Prostate gland (tissue), 2 donors: Measurements from ENCODE around the gene SH3BP4. TPM values are rescaled to one million over a fixed set of nuclear protein-coding genes. Genes with fewer than 3 reads are reported as not detected.
A peak's percentile ranks its signal among the peaks of the same experiment; 100 is the strongest.

Experiments used
- DNase-seq: peaks from one replicate; pipeline ENCODE4 v3.0.0-alpha.2; 2019; ENCODE audit warnings: low spot score
- H3K27ac ChIP-seq, 2 donors: fragments of 200-600 bp; sonication (generic); 2 replicates each; pipeline ENCODE4 v1.5.1; 2017 to 2019
- H3K27me3 ChIP-seq: fragments of 200-600 bp; sonication (generic); replicated peaks from 2 replicates; pipeline ENCODE4 v1.5.1; 2019; ENCODE audit not compliant: insufficient read depth
- H3K36me3 ChIP-seq, 2 donors: fragments of 200-600 bp; sonication (generic); 1 replicate in 1 of 2; 2 replicates in 1 of 2; pipeline versions ENCODE4 v1.5.1 to v1.8.1; 2017 to 2019
- H3K4me1 ChIP-seq: fragments of 200-600 bp; sonication (generic); replicated peaks from 2 replicates; pipeline ENCODE4 v1.5.1; 2019
- H3K4me3 ChIP-seq, 2 donors: fragments of 200-600 bp; sonication (generic); 2 replicates each; pipeline ENCODE4 v1.5.1; 2017 to 2019
- H3K9me3 ChIP-seq: fragments of 200-600 bp; sonication (generic); 2 replicates; pipeline ENCODE4 v1.5.1; 2017
- CTCF ChIP-seq, 4 experiments: fragments of 200-600 bp in 2 of 4; fragments of 450-650 bp in 2 of 4; sonication (generic) in 2 of 4; IDR thresholded peaks; 1 replicate in 3 of 4; 2 replicates in 1 of 4; pipeline ENCODE4 v1.5.1; 2016 to 2019; ENCODE audit warnings: antibody characterized with exemption in 4 of 4, mild to moderate bottlenecking in 2 of 4, moderate library complexity in 2 of 4
- POLR2A ChIP-seq: fragments of 450-650 bp; IDR thresholded peaks from one replicate; pipeline ENCODE4 v1.6.1; 2016; ENCODE audit warnings: antibody characterized with exemption, mild to moderate bottlenecking
- POLR2AphosphoS5 ChIP-seq: sonication (generic); formaldehyde crosslinking; IDR thresholded peaks from one replicate; pipeline ENCODE4 v1.6.1; 2017; ENCODE audit warnings: antibody characterized with exemption
- WGBS: methylation state at CpG from one replicate; pipeline ENCODE4 v1.1.5; 2018; 5-methylcytosine and 5-hydroxymethylcytosine counted together
- intact Hi-C: fragments of 100-400 bp; cut with DNase I; formaldehyde crosslinking; loops from one replicate; pipeline ENCODE4 v1.14.2; 2022
- total RNA-seq, 2 donors: library from RNA; depleted of rRNA; stranded (reverse); fragments of >200 nt; gene quantifications; one replicate each; pipeline ENCODE4 v1.1.0, GENCODE V29; 2016

The SH3BP4 gene
- total RNA-seq, 2 donors from 2014 or later = 86.7 to 134 TPM

- no peak for TF ChIP-seq POLR2AphosphoS5
- no peak for TF ChIP-seq CTCF (IDR thresholded peaks at IDR 0.05)
- no peak for TF ChIP-seq POLR2A
- H3K4me3 ChIP-seq = no peak overlapping the region
- DNase-seq = no peak
- H3K9me3 ChIP-seq = no peaks in the 10 kb centered on the region
- no peak overlapping the region for H3K27ac ChIP-seq
- no peaks in the 10 kb centered on the region for H3K27me3 ChIP-seq
- no peaks in the 10 kb centered on the region for H3K36me3 ChIP-seq
- peaks cover 20% of the 10 kb centered on the region for H3K4me1 ChIP-seq
- WGBS = 93% methylated on average over 7 of the region's 7 CpGs
- intact Hi-C loops = no loop called here
These were observed 35.9 kb downstream of the SH3BP4 start for GRCh38 chr2:234987754-234988153.

GRCh38 chr2:234988491-234988890 is 36.7 kb downstream of the SH3BP4 start:
- peaks cover 16% of the 10 kb centered on the region for H3K4me1 ChIP-seq
- H3K4me3 ChIP-seq = no peak overlapping the region
- 85% methylated on average over 14 of the region's 14 CpGs for WGBS
- peak overlapping the region; percentile 57 to 64 for H3K27ac ChIP-seq
- no peaks in the 10 kb centered on the region for H3K36me3 ChIP-seq
- no peaks in the 10 kb centered on the region for H3K27me3 ChIP-seq
- H3K9me3 ChIP-seq = no peaks in the 10 kb centered on the region
- no peak for TF ChIP-seq POLR2AphosphoS5
- no peak for TF ChIP-seq POLR2A
- no peak for TF ChIP-seq CTCF (IDR thresholded peaks at IDR 0.05)
- DNase-seq = no peak
- intact Hi-C loops = no loop called here

- Histone ChIP-seq H3K4me1 (peaks cover 20% of the 10 kb centered on the region), H3K27me3 (no peaks in the 10 kb centered on the region), H3K9me3 (no peaks in the 10 kb centered on the region), H3K27ac (peak overlapping the region; percentile 57 to 64), H3K4me3 (no peak overlapping the region), H3K36me3 (no peaks in the 10 kb centered on the region)
- 35% methylated on average over 13 of the region's 13 CpGs for WGBS
- peak; percentile 90 for DNase-seq
- TF ChIP-seq POLR2A = no peak
- TF ChIP-seq POLR2AphosphoS5 = peak; percentile 89
- intact Hi-C loops = no loop called here
These were observed 37.4 kb downstream of the SH3BP4 start for GRCh38 chr2:234989183-234989701.

- H3K36me3 ChIP-seq = no peaks in the 10 kb centered on the region
- WGBS = 89% methylated on average over 7 of the region's 7 CpGs
- intact Hi-C loops = no loop called here
- TF ChIP-seq POLR2A = no peak
- TF ChIP-seq CTCF (IDR thresholded peaks at IDR 0.05) = no peak
- no peak for TF ChIP-seq POLR2AphosphoS5
- H3K4me3 ChIP-seq = no peak overlapping the region
- peaks cover 30% of the 10 kb centered on the region for H3K4me1 ChIP-seq
- H3K27ac ChIP-seq = peak overlapping the region; percentile 57 to 64
- H3K27me3 ChIP-seq = no peaks in the 10 kb centered on the region
- no peaks in the 10 kb centered on the region for H3K9me3 ChIP-seq
- no peak for DNase-seq
These were observed 38.5 kb downstream of the SH3BP4 start for GRCh38 chr2:234990300-234990699.

- intact Hi-C loops = no loop called here
- DNase-seq = no peak
- H3K9me3 ChIP-seq = no peaks in the 10 kb centered on the region
- no peak overlapping the region for H3K4me3 ChIP-seq
- H3K36me3 ChIP-seq = no peaks in the 10 kb centered on the region
- 78% methylated on average over 5 of the region's 5 CpGs for WGBS
- H3K27me3 ChIP-seq = no peaks in the 10 kb centered on the region
- H3K27ac ChIP-seq = no peak overlapping the region
- peaks cover 34% of the 10 kb centered on the region for H3K4me1 ChIP-seq
- no peak for TF ChIP-seq CTCF (IDR thresholded peaks at IDR 0.05)
- TF ChIP-seq POLR2A = no peak
- TF ChIP-seq POLR2AphosphoS5 = no peak
These were observed 39.5 kb downstream of the SH3BP4 start for GRCh38 chr2:234991290-234991689.
